ENCODE data around the gene CMSS1. TPM values are rescaled to one million over a fixed set of nuclear protein-coding genes. Genes with fewer than 3 reads are reported as not detected.

The CMSS1 gene
- total and polyA plus RNA-seq, 2 of the 13 experiments (the other 11 are each of a cell fraction or from before 2014, with no cell fraction given): 6.4 to 48.7 TPM

DNA sequence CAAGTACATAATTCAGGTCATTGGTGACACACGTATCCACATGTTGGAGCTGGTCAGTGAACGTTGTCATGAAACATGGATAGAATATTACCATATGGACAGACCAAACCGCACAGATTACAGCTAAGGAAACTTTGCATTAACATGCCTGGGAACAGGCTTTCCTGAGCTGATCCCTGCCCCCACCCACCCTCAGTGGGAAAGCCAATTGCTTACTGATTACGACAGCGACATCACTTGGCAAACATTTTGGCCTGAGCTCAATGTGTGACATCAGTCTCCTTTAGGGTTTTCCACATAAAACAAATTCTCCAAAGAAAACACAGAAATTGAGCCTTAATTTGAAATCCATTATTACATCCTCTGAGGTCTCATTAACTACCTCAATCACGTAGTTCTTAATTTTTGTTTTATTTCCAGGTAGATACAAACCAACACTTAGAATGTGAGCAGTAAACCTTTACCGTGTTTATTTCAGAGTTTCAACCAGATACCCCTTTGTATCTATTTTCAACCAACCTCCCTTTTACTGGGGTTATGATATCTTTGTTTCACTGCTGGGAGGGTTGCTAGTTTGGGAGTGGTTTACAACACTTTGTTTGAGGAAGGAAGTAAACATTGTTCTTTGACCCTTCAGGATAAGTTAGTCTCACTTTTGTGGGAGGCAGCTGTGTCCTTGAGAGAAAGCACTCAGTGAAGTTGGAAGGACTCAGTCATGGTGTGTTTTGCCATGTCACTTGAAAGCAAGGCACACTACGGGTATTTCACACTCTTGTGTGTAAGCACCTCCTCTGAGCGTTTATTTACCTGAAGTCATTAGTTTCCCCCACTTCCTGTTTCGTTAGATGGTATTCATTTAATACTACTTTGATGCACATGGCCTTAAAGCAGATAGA lies 103.1 kb downstream of the CMSS1 start (continued):
- TF ChIP-seq, protein P1, sequence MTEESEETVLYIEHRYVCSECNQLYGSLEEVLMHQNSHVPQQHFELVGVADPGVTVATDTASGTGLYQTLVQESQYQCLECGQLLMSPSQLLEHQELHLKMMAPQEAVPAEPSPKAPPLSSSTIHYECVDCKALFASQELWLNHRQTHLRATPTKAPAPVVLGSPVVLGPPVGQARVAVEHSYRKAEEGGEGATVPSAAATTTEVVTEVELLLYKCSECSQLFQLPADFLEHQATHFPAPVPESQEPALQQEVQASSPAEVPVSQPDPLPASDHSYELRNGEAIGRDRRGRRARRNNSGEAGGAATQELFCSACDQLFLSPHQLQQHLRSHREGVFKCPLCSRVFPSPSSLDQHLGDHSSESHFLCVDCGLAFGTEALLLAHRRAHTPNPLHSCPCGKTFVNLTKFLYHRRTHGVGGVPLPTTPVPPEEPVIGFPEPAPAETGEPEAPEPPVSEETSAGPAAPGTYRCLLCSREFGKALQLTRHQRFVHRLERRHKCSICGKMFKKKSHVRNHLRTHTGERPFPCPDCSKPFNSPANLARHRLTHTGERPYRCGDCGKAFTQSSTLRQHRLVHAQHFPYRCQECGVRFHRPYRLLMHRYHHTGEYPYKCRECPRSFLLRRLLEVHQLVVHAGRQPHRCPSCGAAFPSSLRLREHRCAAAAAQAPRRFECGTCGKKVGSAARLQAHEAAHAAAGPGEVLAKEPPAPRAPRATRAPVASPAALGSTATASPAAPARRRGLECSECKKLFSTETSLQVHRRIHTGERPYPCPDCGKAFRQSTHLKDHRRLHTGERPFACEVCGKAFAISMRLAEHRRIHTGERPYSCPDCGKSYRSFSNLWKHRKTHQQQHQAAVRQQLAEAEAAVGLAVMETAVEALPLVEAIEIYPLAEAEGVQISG (CRISPR knock-in tag; IDR thresholded peaks at IDR 0.05): no peak
- peak; percentile 51 for TF ChIP-seq HOXA5 (CRISPR knock-in tag; IDR thresholded peaks at IDR 0.05)
- TF ChIP-seq MED1 (CRISPR knock-in tag; IDR thresholded peaks at IDR 0.05): peak; percentile 98
- no peak for TF ChIP-seq MAZ (IDR thresholded peaks at IDR 0.05; ENCODE audit: borderline replicate concordance, low read depth, low read length)
- TF ChIP-seq MAZ (CRISPR knock-in tag; IDR thresholded peaks at IDR 0.05; ENCODE audit: low read depth): no peak
- peak; percentile 62 for TF ChIP-seq NR2C2 (CRISPR knock-in tag; IDR thresholded peaks at IDR 0.05; ENCODE audit: borderline replicate concordance)
- TF ChIP-seq, protein P2, sequence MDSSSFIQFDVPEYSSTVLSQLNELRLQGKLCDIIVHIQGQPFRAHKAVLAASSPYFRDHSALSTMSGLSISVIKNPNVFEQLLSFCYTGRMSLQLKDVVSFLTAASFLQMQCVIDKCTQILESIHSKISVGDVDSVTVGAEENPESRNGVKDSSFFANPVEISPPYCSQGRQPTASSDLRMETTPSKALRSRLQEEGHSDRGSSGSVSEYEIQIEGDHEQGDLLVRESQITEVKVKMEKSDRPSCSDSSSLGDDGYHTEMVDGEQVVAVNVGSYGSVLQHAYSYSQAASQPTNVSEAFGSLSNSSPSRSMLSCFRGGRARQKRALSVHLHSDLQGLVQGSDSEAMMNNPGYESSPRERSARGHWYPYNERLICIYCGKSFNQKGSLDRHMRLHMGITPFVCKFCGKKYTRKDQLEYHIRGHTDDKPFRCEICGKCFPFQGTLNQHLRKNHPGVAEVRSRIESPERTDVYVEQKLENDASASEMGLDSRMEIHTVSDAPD (CRISPR knock-in tag; IDR thresholded peaks at IDR 0.05): no peak; the same call in 1 of the 2 replicates
- TF ChIP-seq FOXA3 (CRISPR knock-in tag; IDR thresholded peaks at IDR 0.05): peak; percentile 94
- peak; percentile 68 for TF ChIP-seq ZNF24 (IDR thresholded peaks at IDR 0.05)
- TF ChIP-seq SNAI1 (CRISPR knock-in tag; IDR thresholded peaks at IDR 0.05; ENCODE audit: borderline replicate concordance): no peak
- peak; percentile 73 for TF ChIP-seq JARID2 (CRISPR knock-in tag; IDR thresholded peaks at IDR 0.05; ENCODE audit: insufficient replicate concordance)
- TF ChIP-seq ZNF343 (CRISPR knock-in tag; IDR thresholded peaks at IDR 0.05): 0 out of 2 replicates have a peak, but pooled peaks have one; percentile 41
- no peak for TF ChIP-seq ZIK1 (CRISPR knock-in tag; IDR thresholded peaks at IDR 0.05; ENCODE audit: borderline replicate concordance, low read depth)
- TF ChIP-seq PPARG (CRISPR knock-in tag; conservative IDR thresholded peaks at IDR 0.05): peak; percentile 66; the same call in 1 of the 2 replicates
- TF ChIP-seq, protein P3, sequence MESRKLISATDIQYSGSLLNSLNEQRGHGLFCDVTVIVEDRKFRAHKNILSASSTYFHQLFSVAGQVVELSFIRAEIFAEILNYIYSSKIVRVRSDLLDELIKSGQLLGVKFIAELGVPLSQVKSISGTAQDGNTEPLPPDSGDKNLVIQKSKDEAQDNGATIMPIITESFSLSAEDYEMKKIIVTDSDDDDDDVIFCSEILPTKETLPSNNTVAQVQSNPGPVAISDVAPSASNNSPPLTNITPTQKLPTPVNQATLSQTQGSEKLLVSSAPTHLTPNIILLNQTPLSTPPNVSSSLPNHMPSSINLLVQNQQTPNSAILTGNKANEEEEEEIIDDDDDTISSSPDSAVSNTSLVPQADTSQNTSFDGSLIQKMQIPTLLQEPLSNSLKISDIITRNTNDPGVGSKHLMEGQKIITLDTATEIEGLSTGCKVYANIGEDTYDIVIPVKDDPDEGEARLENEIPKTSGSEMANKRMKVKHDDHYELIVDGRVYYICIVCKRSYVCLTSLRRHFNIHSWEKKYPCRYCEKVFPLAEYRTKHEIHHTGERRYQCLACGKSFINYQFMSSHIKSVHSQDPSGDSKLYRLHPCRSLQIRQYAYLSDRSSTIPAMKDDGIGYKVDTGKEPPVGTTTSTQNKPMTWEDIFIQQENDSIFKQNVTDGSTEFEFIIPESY (CRISPR knock-in tag; IDR thresholded peaks at IDR 0.05): peak; percentile 41; the same call in 1 of the 2 replicates
- TF ChIP-seq ZNF816 (CRISPR knock-in tag; IDR thresholded peaks at IDR 0.05; ENCODE audit: borderline replicate concordance): peak; percentile 71; the same call in 1 of the 2 replicates
- peak; percentile 80 for TF ChIP-seq ZNF644 (CRISPR knock-in tag; IDR thresholded peaks at IDR 0.05; ENCODE audit: low read depth)
- no peak for TF ChIP-seq ZNF670 (CRISPR knock-in tag; IDR thresholded peaks at IDR 0.05; ENCODE audit: borderline replicate concordance)
- peak; percentile 18; the same call in 1 of the 2 replicates for TF ChIP-seq ZMYM3 (CRISPR knock-in tag; IDR thresholded peaks at IDR 0.05)

All from HepG2 (cell line).